HEK293 (cell line): Measurements from ENCODE around the gene DEPDC5.

ENCODE experiments used
- GFI1B ChIP-seq: fragments of 450-650 bp; formaldehyde crosslinking; IDR thresholded peaks from 2 replicates; pipeline ENCODE4 v1.5.1; 2016; ENCODE audit warnings: missing biosample characterization, missing genetic modification characterization
- HOXA7 ChIP-seq: sonication (generic); formaldehyde crosslinking; IDR thresholded peaks from 2 replicates; pipeline ENCODE4 v1.8.1; 2022; ENCODE audit warnings: missing genetic modification reagents, borderline replicate concordance
- IKZF3 ChIP-seq: fragments of 450-650 bp; IDR thresholded peaks from 2 replicates; pipeline ENCODE4 v1.5.0; 2018; ENCODE audit warnings: missing biosample characterization, mild to moderate bottlenecking, missing genetic modification characterization, moderate library complexity
- SETDB1 ChIP-seq: IDR thresholded peaks from one replicate; pipeline ENCODE4 v1.6.1; 2017; ENCODE audit warnings: mild to moderate bottlenecking, low read length, moderate library complexity, mixed read lengths; ENCODE audit not compliant: insufficient read length
- SP2 ChIP-seq: fragments of 450-650 bp; formaldehyde crosslinking; IDR thresholded peaks from 2 replicates; pipeline ENCODE4 v1.5.1; 2016; ENCODE audit warnings: missing biosample characterization, missing genetic modification characterization
- ZFP41 ChIP-seq: fragments of 450-650 bp; formaldehyde crosslinking; IDR thresholded peaks from 2 replicates; pipeline ENCODE4 v1.5.1; 2016; ENCODE audit warnings: missing biosample characterization, missing genetic modification characterization, borderline replicate concordance
- ZNF10 ChIP-seq: fragments of 450-650 bp; formaldehyde crosslinking; IDR thresholded peaks from 2 replicates; pipeline ENCODE4 v1.5.1; 2017; ENCODE audit warnings: missing biosample characterization, missing genetic modification characterization
- ZNF132 ChIP-seq: fragments of 450-650 bp; formaldehyde crosslinking; IDR thresholded peaks from 2 replicates; pipeline ENCODE4 v1.5.1; 2017; ENCODE audit warnings: missing biosample characterization, missing genetic modification characterization, borderline replicate concordance
- ZNF140 ChIP-seq: fragments of 450-650 bp; formaldehyde crosslinking; IDR thresholded peaks from 2 replicates; pipeline ENCODE4 v1.5.1; 2016; ENCODE audit warnings: missing biosample characterization, missing genetic modification characterization
- ZNF248 ChIP-seq: fragments of 450-650 bp; formaldehyde crosslinking; IDR thresholded peaks from 2 replicates; pipeline ENCODE4 v1.5.1; 2017; ENCODE audit warnings: missing biosample characterization, missing genetic modification characterization
- ZNF274 ChIP-seq, 2 experiments: fragments of 200-500 bp in 1 of 2; fragments of 450-650 bp in 1 of 2; sonication (Bioruptor generic) in 1 of 2; formaldehyde crosslinking in 1 of 2; IDR thresholded peaks; 2 replicates each; pipeline versions ENCODE4 v1.5.1 to v1.6.1; 2014 to 2016; ENCODE audit warnings: borderline replicate concordance in 1 of 2, inconsistent platforms in 1 of 2, low read length in 1 of 2, missing biosample characterization in 1 of 2, missing genetic modification characterization in 1 of 2
- ZNF488 ChIP-seq: fragments of 450-650 bp; formaldehyde crosslinking; IDR thresholded peaks from 2 replicates; pipeline ENCODE4 v1.5.1; 2016; ENCODE audit warnings: missing biosample characterization, missing genetic modification characterization
- ZNF518A ChIP-seq: fragments of 450-650 bp; formaldehyde crosslinking; conservative IDR thresholded peaks from 2 replicates; pipeline ENCODE4 v1.5.1; 2016; ENCODE audit warnings: low read depth, missing biosample characterization, missing genetic modification characterization
- ZNF521 ChIP-seq: fragments of 450-650 bp; formaldehyde crosslinking; IDR thresholded peaks from 2 replicates; pipeline ENCODE4 v1.5.1; 2017; ENCODE audit warnings: missing biosample characterization, mild to moderate bottlenecking, missing genetic modification characterization
- ZNF549 ChIP-seq: fragments of 450-650 bp; IDR thresholded peaks from 2 replicates; pipeline ENCODE4 v1.5.1; 2018; ENCODE audit warnings: missing biosample characterization, missing genetic modification characterization, mild to moderate bottlenecking, inconsistent platforms, moderate library complexity
- ZNF558 ChIP-seq: fragments of 450-650 bp; formaldehyde crosslinking; IDR thresholded peaks from 2 replicates; pipeline ENCODE4 v1.5.1; 2016; ENCODE audit warnings: missing biosample characterization, missing genetic modification characterization
- ZNF596 ChIP-seq: fragments of 450-650 bp; IDR thresholded peaks from 2 replicates; pipeline ENCODE4 v1.5.0; 2018; ENCODE audit warnings: missing biosample characterization, mild to moderate bottlenecking, missing genetic modification characterization, moderate library complexity
- ZSCAN30 ChIP-seq: fragments of 450-650 bp; IDR thresholded peaks from 2 replicates; pipeline ENCODE4 v1.5.1; 2018; ENCODE audit warnings: missing biosample characterization, mild to moderate bottlenecking, missing genetic modification characterization, moderate library complexity
- TF ChIP-seq, protein P1 (sequence below): fragments of 450-650 bp; formaldehyde crosslinking; IDR thresholded peaks from 2 replicates; pipeline ENCODE4; 2016; ENCODE audit warnings: missing biosample characterization, missing genetic modification characterization
- TF ChIP-seq, protein P2 (sequence below): fragments of 450-650 bp; formaldehyde crosslinking; IDR thresholded peaks from 2 replicates; pipeline ENCODE4 v1.5.1; 2017; ENCODE audit warnings: missing biosample characterization, mild to moderate bottlenecking, missing genetic modification characterization, moderate library complexity
- TF ChIP-seq, protein P3 (sequence below): fragments of 450-650 bp; formaldehyde crosslinking; IDR thresholded peaks from 2 replicates; pipeline ENCODE4 v1.5.1; 2016; ENCODE audit warnings: missing biosample characterization, missing genetic modification characterization
- TF ChIP-seq, protein P4 (sequence below): fragments of 450-650 bp; formaldehyde crosslinking; optimal IDR thresholded peaks from 2 replicates; pipeline ENCODE3; 2016; ENCODE audit warnings: missing biosample characterization, mild to moderate bottlenecking, missing genetic modification characterization

DEPDC5 gene

GRCh38 chr22:31753634-31754501 is at the start of gene DEPDC5 (continued):
- no peak for TF ChIP-seq ZFP41 (tag by site-specific recombination)
- no peak for TF ChIP-seq ZNF521 (tag by site-specific recombination)
- TF ChIP-seq, protein P1, sequence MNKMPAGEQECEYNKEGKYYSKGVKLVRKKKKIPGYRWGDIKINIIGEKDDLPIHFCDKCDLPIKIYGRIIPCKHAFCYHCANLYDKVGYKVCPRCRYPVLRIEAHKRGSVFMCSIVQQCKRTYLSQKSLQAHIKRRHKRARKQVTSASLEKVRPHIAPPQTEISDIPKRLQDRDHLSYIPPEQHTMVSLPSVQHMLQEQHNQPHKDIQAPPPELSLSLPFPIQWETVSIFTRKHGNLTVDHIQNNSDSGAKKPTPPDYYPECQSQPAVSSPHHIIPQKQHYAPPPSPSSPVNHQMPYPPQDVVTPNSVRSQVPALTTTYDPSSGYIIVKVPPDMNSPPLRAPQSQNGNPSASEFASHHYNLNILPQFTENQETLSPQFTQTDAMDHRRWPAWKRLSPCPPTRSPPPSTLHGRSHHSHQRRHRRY (tag by site-specific recombination): no peak
- TF ChIP-seq GFI1B (tag by site-specific recombination): no peak
- no peak for TF ChIP-seq ZNF596 (tag by site-specific recombination)
- TF ChIP-seq IKZF3 (tag by site-specific recombination): peak; percentile 84
- no peak for TF ChIP-seq ZNF274 (IDR thresholded peaks at IDR 0.05; ENCODE audit: low read length)
- TF ChIP-seq ZNF274 (tag by site-specific recombination; IDR thresholded peaks at IDR 0.05; ENCODE audit: borderline replicate concordance): no peak
- TF ChIP-seq, protein P2, sequence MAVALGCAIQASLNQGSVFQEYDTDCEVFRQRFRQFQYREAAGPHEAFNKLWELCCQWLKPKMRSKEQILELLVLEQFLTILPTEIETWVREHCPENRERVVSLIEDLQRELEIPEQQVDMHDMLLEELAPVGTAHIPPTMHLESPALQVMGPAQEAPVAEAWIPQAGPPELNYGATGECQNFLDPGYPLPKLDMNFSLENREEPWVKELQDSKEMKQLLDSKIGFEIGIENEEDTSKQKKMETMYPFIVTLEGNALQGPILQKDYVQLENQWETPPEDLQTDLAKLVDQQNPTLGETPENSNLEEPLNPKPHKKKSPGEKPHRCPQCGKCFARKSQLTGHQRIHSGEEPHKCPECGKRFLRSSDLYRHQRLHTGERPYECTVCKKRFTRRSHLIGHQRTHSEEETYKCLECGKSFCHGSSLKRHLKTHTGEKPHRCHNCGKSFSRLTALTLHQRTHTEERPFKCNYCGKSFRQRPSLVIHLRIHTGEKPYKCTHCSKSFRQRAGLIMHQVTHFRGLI (tag by site-specific recombination): peak; percentile 58; the same call in 1 of the 2 replicates
- TF ChIP-seq ZNF10 (tag by site-specific recombination): no peak
- TF ChIP-seq SETDB1: no peak
- no peak for TF ChIP-seq HOXA7 (CRISPR knock-in tag)
- no peak for TF ChIP-seq ZNF488 (tag by site-specific recombination)
- no peak for TF ChIP-seq ZNF558
- TF ChIP-seq ZNF518A (tag by site-specific recombination): peak; percentile 69; the same call in 1 of the 2 replicates
- TF ChIP-seq ZNF132 (tag by site-specific recombination): no peak
- TF ChIP-seq ZNF140 (tag by site-specific recombination): no peak
- TF ChIP-seq SP2 (tag by site-specific recombination): peak; percentile 90
- peak; percentile 89 for TF ChIP-seq ZSCAN30 (tag by site-specific recombination)
- TF ChIP-seq, protein P3, sequence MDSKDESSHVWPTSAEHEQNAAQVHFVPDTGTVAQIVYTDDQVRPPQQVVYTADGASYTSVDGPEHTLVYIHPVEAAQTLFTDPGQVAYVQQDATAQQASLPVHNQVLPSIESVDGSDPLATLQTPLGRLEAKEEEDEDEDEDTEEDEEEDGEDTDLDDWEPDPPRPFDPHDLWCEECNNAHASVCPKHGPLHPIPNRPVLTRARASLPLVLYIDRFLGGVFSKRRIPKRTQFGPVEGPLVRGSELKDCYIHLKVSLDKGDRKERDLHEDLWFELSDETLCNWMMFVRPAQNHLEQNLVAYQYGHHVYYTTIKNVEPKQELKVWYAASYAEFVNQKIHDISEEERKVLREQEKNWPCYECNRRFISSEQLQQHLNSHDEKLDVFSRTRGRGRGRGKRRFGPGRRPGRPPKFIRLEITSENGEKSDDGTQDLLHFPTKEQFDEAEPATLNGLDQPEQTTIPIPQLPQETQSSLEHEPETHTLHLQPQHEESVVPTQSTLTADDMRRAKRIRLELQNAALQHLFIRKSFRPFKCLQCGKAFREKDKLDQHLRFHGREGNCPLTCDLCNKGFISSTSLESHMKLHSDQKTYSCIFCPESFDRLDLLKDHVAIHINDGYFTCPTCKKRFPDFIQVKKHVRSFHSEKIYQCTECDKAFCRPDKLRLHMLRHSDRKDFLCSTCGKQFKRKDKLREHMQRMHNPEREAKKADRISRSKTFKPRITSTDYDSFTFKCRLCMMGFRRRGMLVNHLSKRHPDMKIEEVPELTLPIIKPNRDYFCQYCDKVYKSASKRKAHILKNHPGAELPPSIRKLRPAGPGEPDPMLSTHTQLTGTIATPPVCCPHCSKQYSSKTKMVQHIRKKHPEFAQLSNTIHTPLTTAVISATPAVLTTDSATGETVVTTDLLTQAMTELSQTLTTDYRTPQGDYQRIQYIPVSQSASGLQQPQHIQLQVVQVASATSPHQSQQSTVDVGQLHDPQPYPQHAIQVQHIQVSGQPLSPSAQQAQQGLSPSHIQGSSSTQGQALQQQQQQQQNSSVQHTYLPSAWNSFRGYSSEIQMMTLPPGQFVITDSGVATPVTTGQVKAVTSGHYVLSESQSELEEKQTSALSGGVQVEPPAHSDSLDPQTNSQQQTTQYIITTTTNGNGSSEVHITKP (tag by site-specific recombination): no peak
- TF ChIP-seq, protein P4, sequence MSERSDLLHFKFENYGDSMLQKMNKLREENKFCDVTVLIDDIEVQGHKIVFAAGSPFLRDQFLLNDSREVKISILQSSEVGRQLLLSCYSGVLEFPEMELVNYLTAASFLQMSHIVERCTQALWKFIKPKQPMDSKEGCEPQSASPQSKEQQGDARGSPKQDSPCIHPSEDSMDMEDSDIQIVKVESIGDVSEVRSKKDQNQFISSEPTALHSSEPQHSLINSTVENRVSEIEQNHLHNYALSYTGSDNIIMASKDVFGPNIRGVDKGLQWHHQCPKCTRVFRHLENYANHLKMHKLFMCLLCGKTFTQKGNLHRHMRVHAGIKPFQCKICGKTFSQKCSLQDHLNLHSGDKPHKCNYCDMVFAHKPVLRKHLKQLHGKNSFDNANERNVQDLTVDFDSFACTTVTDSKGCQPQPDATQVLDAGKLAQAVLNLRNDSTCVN (tag by site-specific recombination): peak; percentile 86
- no peak for TF ChIP-seq ZNF248 (tag by site-specific recombination)
- no peak for TF ChIP-seq ZNF549 (tag by site-specific recombination)
